ENCODE measurements around the gene LRRFIP2.

The LRRFIP2 gene

DNA sequence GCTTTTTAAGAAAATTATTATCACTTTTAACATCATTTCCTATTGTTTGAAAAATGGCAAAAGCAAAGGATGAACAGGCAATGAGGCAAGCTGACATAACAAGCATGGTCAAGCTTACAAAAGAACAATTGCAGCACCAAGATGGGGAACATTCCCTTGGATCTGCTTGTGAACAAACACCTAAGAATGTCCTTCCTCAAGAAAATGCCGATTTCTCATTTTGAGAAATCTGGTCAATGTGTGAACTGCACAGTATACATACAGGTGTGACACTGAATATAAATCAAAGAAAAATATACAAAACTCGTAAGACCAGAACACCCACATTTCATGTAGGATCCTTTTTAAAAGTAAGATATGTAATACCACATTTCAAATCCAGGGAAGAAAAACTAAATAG, 58.9 kb downstream of the LRRFIP2 start:
- DNase-seq (ENCODE audit: low read depth) = no peak

DNA sequence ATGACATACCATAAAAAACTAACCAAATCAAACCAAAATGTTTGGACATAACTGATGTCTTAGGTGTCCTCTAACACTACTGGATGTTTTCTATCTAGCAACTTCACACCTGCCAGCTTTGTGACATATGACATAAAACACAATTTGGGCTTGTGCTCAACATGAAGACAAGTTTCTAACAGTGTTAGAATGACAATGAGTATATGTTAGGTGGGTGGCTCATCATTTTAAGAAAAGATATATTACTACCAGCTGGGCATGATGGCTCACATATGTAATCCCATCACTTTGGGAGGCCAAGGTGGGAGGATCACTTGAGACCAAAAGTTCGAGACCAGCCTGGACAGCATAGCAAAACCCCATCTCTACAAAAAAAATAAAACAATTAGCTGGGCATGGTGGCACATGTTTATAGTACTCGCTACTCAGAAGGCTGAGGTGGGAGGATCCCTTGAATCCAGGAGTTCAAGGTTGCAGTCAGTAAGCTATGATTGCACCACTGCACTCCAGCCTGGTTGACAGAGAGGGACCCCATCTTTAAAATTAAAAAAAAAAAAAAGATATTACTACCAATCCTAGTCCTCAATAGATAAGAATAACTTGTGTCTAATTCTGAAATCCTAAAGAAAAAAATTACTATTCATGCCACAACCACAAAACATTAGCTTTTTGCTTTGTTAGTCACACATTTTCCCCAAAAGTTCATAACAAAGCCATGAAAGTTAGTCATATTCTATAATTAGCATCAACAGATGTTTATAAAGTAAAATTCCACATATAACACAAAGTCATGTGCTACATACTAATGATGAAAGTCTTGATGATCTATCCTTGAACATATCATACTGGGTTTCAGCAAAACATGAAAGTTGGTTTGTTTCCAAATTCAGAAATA, 59.9 kb downstream of the LRRFIP2 start:
- no peak for DNase-seq (ENCODE audit: low read depth)

DNA sequence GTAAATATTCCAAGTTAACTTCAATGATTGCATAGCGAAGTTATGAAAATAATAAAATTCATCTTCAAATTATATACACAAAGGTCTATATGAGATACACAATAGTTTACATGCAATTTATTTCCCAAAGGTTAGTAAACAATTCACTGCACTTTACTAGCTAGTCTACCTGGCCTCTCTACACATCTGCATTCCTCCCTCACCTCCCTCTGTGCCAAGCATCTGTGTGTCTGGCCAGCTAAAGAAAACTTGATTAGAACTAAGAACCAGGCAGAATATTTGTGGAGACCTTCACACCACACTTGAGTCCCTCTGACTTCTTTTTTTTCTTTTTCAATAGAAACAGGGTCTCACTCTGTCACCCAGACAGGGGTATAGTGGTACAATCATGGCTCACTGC, 61.4 kb downstream of the LRRFIP2 start:
- DNase-seq (ENCODE audit: low read depth) = no peak

DNA sequence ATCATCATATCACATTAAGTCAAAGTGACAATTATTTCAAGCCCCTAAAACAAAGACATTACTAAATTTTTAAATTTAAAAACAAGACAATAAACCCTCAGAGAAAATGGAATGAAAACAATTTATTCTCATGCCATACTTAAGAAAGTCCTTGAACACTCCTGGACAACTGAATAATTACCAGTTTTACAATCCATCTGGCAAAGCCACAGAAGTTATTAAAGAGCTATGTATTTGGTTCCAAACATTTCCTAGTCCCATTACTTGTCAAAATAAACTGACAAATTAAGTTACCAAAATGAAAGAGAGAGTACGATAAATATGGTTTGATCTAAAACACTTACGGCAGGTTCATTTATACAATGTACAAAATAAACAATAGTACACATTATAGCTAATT, 63.2 kb downstream of the LRRFIP2 start:
- no peak for DNase-seq (ENCODE audit: low read depth)

DNA sequence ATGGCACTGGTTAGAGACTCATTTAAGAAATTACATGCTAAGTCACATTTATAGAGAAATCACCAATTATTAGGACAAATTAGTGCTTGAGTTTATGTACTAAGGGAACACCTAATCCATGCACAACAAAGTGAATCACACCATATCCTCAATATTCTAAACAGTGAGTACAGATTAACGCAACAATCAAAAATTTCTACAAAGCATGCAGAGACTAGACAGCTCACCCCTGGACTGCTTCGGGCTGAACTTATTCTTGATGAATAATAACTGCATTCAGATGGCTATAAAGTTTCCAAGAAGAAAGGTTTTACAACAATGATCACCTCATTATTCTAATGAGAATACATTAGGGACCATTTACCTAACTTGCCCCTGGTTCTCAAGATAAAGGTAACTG, 66.5 kb downstream of the LRRFIP2 start:
- DNase-seq (ENCODE audit: low read depth) = no peak

DNA sequence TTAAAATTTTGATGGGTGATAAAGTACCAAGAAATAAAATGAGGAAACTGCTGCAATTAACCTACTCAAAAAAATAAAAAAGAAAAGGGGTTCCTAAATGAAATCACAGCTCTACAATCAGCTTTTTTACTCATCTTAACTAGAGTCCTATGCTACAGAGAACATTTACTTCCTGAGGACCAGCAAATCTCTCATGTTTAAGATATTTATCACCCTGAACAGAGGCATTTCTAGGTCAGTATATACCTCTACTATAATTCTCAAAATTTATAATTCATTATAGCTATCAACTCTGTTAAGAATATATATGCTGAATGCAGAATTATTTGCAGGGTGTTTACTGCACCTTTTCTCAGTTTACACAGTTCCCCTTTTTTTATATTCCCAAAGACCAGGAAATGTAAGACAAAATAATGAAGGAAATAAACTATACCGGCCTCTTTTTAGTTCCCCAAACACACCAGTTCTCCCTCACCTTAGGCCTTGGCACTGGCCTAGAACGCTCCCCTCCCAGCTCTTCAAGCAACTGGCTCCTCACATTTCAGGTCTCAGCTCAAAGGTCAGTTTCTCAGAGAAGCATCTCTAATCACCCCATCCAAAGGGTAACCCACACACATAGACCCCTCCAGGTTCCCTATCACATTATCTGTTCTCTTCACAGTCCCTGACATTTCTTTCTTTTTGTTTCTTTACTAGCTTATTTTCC, 71.1 kb downstream of the LRRFIP2 start:
- DNase-seq (ENCODE audit: low read depth) = no peak

DNA sequence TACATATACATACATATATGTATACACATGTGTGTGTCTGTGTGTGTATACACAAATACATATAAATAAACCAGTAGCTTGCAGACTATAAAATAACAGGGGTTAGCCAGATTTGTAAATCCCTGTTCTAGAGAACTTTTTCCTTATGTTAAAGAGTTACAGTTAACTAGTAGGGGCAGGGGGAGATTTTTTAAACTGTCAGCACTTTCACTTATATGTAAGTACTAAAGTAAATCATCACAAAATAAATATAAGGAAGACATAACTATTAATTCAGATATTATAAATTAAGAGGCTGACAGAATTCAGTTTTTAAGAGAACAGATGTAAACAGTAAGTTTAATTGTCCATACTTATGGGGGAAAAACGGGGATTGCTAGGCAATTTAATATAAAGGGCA, 74.0 kb downstream of the LRRFIP2 start:
- DNase-seq (ENCODE audit: low read depth) = no peak

DNA sequence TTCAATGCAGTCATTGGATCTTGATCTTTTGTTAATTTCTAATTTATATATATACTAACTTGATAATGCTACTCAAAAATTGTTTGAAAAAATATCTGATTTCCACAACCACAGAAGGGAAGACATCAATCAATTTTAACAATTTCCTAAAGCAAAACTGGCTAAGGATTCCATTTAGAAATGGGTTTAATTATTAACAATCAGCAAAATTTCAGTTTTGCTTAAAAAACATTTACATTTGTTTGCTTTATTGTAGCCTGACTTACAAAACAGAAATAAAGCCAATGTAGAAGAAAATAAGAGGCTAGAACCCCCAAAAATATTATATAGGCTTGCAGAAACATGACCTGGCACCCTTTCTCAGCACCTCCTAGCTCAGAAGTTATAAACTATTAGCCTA, 74.9 kb downstream of the LRRFIP2 start:
- no peak for DNase-seq (ENCODE audit: low read depth)

DNA sequence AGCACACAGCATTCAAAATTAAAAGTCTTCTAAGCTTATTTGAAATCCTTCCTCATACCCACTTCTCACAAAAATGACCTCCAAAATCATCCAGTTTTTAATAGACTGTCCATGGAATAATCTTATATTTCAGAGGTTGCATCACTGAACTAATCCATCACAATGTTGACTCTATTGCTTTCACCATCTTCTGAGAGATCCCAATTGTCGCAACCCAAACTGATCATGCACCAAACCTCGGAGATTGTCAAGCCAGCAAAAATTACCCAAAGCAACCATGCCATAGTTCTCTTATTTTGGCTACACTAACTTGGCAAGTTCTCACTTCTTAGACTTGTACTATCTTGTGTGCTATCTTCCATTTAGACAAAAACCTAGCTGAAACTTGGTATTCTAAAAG, 75.5 kb downstream of the LRRFIP2 start:
- no peak for DNase-seq (ENCODE audit: low read depth)

DNA sequence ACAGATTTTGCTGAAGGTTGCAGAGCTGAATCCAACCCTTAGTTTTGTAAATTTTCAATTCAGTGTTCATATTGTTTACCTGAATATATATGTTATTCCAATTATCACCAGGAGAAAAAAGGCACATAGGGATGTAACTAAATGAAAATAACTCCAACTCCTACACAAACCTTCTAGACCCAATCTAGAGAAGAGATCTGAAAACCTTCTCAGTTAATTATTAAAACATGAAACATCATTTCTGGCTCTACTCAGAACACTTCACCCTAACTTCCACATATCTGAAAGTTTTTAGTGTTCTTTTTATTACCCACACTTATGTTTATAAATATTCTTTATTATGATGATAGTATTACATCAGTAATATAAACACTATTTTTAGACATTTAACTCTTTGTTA, 76.6 kb downstream of the LRRFIP2 start:
- DNase-seq (ENCODE audit: low read depth) = no peak

DNA sequence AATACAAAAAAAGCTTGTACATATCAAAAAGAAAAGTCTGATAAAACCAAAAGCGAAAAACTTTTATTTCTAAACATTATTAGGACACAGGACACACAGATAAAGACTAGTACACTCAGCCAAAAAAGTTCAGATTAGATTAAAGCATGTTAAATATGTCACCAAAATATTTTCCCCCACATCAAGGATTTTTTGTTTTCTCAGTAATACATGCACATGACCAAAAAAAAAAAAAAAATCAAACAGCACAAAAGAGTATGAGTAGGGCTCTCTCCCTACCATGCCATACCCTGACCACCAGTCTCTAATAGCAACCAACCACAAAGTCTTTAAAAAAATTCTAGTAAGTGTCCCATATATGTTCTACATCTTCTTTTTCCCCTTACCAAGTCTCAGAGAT, 77.4 kb downstream of the LRRFIP2 start:
- no peak for DNase-seq (ENCODE audit: low read depth)

DNA sequence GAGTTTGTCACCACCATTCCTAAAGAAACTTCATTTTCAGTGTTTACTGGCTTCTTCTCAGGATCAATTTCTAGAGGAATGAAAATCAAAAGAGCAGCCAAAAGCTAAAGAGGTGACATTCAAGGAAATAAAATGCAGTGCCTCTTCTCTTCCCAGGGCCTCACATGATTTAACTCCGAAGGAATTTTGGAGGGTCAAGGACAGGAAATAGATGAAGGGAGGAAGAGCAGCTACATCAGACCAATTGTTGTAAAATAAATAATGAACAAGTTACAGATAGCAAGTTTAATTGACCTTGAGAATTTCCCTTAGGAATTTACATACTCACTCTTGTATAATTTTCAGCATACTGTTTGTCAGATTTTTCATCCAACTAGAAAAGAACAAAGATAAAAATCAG, 78.1 kb downstream of the LRRFIP2 start:
- DNase-seq (ENCODE audit: low read depth) = no peak

DNA sequence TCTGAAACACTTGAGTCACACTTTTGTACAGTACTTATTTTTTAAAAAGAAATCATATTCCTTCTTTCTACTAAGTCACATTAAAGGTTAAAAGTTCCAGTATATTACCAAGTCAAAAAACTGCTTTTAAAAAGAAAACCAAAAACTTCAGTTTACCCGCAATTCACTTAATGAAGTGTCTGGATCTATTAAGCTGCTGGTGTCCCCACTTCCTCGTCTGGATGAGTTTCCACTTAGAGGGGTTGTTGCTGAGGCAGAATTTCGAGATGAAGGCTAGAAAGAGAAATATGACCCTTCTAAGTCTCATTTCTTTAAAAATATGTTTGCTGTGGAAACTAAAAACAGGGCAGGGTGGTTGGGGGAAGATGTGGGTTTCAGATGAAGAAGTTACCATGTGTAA, 79.7 kb downstream of the LRRFIP2 start:
- DNase-seq (ENCODE audit: low read depth) = no peak

DNA sequence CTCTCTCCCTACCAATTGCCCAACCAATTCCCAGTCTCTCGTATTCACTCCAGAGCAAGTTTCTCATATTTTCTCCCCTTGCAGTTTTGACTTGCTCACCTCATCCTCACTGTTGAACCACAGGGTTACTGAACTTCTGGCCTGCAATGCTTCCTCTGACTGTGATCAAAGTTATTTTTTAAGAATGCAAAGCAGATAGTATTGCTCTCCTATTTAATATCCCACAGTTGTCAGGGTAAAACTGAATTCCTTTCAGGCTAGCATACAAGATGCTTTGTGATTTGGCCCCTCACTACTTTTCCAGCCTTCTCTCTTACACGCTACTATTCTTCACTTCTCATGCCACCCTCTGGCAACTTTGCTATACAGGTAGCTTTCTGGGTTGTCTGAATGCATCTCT, 80.9 kb downstream of the LRRFIP2 start:
- DNase-seq (ENCODE audit: low read depth) = no peak

DNA sequence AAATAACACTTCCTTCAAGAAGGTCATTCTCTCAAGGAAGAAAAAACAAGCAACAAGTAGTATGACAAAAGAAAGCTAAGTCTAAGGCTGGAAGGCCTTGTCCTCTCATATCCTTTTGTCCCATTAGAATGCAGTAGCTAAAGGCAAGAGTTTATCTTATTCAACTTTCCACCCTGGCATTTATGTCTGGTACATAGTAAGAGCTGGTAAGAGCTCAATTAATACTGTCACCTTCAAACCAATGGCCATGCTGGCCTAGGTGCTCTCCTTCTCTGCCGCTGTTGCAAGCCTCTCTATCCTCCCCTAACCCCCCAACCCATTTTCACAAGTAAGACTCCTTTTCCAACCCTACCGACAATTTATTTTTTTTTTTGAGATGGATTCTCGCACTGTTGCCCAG, 81.9 kb downstream of the LRRFIP2 start:
- DNase-seq (ENCODE audit: low read depth) = no peak

DNA sequence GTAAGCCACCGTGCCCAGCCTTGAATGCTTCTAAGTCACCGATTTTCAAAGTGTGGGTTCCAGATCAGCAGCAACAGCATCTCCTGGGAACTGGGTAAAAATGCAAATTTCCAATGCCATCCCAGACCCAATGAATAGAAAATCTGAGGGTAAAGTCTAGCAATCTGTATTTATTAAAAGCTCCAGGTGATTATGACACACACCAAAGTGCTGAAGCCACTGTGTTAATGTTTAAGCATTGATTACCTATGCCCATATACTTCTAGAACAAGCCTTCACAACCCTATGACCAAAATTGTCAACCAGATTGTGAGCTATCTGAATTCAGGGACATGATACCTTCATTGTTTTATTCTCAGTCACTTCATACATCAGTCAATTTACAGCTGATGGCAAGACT, 86.5 kb downstream of the LRRFIP2 start:
- no peak for DNase-seq (ENCODE audit: low read depth)

DNA sequence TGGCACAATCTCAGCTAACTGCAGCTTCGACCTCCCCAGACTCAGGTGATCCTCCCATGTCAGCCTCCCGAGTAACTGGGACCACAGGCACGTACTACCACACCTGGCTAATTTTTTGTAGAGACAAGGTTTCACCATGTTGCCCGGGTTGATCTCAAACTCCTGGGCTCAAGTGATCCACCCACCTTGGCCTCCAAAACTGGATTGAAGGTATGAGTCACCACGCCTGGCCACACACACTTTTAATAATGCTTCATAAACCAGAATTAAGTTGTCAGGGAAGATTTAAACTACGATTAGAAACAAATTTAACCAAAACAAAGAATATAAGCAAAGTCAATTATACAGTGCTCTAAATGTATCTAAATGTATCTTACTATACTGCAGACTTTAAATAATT, 87.5 kb downstream of the LRRFIP2 start:
- no peak for DNase-seq (ENCODE audit: low read depth)

DNA sequence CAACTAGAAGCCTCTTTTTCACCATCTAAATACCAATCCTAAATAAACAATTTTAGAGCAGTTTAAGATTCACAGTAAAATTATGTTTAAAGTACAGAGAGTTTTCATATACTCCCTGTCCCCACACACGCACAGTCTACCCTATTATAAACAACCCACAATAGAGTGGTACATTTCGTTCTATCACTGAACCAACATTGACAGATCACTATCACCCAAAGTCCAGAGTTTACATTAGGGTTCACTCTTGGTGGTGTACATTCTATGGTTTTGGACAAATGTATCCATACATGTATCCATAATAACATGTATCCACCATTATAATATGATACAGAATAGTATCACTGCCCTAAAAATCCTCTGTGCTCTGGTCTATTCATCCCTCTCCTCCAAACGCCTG, 92.1 kb downstream of the LRRFIP2 start:
- no peak for DNase-seq (ENCODE audit: low read depth)

DNA sequence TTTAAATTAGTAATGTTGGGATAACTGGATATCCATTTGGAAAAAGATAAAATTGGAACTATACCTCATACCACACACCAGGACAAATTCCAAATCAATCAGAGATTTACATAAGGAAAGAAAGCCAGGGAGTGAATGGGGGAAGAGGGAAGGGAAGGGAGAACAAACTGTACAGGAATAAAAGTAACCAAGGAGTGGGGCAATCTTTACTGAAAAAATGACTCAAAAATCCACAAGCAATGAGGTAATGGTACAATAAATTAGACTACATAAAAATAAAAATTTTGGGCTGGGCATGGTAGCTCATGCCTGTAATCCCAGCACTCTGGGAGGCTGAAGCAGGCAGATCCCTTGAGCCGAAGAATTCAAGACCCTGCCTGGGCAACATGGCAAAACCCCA, 98.4 kb downstream of the LRRFIP2 start:
- no peak for DNase-seq (ENCODE audit: low read depth)

DNA sequence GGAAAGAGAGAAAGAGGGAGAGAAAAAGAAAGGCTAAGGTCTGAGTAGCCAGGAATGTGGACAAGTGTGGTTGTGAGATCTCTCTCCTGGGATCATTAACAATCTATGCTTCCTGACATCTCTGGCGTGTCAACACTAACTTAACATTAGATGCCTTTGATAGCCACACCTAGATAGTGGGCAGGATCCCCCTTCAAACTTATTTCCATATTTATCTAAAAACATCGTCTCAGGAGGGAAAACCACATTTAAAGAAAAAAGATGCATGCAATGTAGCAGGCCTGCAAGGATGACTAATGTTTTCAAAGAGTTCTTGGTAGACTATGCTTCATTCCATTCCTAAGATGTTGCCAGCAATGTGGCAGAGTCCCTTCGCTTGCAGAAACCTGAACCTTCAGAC, 100.2 kb downstream of the LRRFIP2 start:
- DNase-seq (ENCODE audit: low read depth) = no peak

DNA sequence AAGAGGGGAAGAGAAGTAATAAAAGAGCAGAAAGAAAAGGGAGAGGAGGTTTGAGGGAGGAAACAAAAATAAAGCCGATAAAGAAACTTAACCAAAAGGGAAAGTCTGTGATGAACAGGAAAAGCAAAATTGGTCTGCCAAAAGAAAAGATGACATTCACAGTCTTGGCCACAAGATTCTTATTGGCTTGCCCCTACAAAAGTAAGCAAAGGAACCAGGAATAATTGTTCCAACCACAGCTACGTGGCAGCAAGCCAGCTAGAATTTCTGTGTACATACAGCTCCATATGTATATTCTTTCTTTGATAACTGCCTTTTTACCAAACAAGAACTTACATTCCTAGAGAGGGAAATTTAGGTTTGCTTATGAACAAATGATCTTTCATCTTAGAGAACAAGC, 101.5 kb downstream of the LRRFIP2 start:
- DNase-seq (ENCODE audit: low read depth) = no peak

DNA sequence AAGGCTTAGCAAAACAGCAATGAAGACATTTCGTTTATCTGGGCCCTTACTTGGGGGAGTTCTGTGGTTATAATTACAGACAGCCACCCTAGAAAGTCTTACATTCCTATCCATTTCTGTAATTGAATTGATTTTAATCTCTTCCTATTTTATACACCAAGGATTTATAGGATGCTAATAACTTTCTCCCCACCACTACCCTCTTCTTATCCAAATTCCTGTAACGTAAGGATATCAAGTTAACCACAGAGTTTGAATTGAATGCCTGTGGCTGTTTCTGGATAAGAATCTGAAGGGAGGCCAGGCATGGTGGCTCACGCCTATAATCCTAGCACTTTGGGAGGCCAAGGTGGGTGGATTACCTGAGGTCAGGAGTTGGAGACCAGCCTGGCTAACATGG, 102.5 kb downstream of the LRRFIP2 start:
- DNase-seq (ENCODE audit: low read depth) = no peak

DNA sequence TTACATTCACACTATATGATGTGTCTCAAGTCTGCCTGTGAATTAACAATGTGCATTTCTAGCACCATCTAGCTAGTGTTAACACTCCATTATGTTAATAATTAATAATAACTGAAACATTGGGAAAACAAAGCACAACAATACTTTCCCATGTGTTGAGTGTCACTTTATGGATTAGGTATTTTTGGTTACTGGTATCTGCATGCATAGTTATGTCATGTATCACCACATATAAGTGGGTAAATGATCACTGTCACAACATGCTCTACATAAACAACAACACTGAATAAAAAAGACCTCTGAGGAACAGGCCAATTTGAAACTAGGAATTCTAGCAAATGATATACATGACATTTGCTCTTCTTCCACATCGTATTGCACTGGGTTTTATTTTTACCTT, 106.4 kb downstream of the LRRFIP2 start:
- DNase-seq (ENCODE audit: low read depth) = no peak

DNA sequence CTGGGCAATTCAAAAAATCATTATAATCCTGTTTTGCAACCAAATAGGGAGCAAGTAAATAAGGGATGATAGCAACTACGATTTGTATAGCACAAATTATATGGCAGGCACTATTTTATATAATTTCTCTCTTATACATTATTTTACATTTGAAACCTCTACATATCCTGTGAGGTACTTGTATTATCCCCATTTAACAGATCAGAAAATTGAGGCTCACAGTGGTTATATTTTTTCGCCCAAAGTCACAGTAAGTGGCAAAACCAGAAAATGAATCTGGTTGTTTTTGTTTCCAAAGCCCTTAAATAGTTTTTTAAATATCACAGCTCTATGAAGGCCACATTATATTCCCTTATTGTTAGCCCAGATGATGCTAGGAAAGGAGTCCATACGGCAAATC, 106.8 kb downstream of the LRRFIP2 start:
- no peak for DNase-seq (ENCODE audit: low read depth)
